ENCODE measurements around the gene GALNT5.

- TF ChIP-seq CTCF (IDR thresholded peaks at IDR 0.05; ENCODE audit: low read depth, low read length) (no peak), EZH2phosphoT487 (IDR thresholded peaks at IDR 0.05; ENCODE audit: low read depth) (no peak)
Observed at GRCh38 chr2:157322432-157322831, 64.9 kb downstream of the GALNT5 start.

Measured in OCI-LY3 (cell line).